T-helper 22 cell (primary cell): ENCODE data around the gene PTAR1.

Source experiments
- DNase-seq: peaks from one replicate; pipeline ENCODE4 v3.0.0-alpha.2; 2020; ENCODE audit warnings: low read depth

The PTAR1 gene

GRCh38 chr9:69750085-69750484, 9.7 kb downstream of the PTAR1 start:
- DNase-seq = no peak

- no peak for DNase-seq
These were observed 11.5 kb downstream of the PTAR1 start for GRCh38 chr9:69748304-69748703.

DNA sequence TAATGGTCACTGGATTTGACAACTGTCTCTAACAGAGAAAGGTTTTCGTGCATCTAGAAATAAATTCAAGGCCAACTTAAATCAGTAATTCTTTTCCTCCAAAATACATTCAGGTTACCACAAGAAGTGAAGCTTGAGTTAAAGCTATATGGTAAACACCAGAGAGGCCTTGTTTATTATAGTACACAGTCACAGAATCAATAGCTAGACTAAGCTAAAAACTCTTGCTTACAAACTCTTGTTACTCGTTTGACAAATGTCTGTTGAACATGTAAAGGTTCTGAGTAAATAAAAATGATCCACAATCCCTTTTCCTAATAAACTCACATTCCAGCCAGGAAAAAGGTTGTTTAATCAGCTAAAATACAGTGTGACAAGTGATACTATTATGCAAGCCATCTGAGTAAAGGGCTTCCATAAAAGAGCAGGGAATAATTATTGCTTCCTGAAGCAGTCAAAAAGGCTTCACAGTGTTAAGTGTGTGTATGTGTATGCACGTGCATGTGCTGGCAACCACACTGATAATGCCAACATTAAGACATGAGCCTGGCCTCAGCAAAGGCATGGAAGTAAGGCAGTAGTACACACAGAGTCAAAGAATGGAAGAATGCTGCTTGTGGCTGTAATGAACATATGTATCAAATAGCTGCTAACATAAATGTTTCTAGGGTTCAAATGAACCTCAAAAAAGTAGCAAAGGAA, 12.8 kb downstream of the PTAR1 start:
- DNase-seq = no peak

GRCh38 chr9:69745716-69746437, 13.9 kb downstream of the PTAR1 start:
- DNase-seq = no peak

GRCh38 chr9:69744688-69745380, 15.0 kb downstream of the PTAR1 start:
- no peak for DNase-seq

DNA sequence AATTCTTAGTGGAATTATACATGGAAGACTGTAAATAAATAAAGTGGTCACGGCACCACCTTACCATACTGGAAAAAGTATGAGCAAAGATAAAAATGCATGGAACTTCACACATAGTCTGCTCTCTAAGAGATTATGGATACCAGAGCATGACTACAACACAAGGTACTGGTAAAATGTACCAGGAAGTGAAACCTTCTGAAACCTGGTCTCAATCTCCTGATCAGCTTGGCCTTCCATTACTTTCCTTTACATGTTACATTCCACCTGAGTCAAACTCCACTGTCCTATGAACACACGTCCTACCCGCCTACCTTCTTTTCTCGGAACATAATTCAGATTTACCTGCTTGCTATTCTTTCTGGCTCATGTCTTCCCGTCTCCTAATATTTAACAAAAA, 15.9 kb downstream of the PTAR1 start:
- DNase-seq = no peak

DNA sequence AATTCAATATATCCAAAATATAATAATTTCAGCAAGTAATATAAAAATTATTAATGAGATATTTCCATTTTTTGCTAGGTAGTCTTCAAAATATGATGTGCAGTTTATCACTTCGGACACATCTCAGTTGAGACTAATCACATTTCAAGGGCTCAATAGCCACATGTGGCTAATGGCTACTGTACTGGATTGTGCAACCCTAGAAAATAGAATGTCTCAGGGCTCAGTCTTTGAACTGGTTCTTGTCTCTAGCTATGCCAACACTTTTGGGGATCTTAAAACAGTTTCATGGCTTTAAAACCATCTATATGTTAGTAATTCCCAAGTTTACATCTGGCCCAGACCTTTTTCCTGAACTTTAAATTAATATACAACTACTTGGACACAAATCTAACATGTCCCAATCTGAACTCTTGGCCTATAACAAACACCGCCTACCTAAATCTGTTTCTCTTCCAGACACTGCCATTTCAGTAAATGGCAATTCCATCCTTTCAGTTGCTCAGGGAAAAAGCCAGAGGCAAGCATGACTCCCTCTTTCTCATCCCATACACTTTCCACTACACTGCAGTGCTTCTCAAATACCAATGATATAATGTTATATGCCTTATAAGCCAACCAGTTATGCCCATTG, 18.8 kb downstream of the PTAR1 start:
- no peak for DNase-seq

DNA sequence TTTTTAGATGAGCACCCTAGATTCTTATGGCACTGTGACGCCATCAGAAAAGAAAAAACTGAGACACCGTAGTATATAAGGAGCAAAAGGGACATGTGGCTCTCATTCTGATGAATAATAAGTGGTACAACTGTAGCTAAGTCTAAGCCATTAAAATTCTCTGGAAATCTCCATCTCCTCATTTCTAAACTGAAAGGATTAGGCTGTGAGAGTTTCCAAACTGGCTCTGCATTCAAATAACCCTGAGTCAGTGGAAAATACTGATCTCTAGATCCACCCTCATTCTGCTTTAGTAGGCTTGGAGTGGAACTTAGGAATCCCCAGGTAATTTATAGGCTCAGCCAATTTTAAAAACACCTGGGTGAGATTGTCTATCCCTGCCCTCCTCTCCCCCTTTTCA, 28.5 kb downstream of the PTAR1 start:
- no peak for DNase-seq

- DNase-seq = no peak
These were observed 39.8 kb downstream of the PTAR1 start for GRCh38 chr9:69719983-69720382.

DNA sequence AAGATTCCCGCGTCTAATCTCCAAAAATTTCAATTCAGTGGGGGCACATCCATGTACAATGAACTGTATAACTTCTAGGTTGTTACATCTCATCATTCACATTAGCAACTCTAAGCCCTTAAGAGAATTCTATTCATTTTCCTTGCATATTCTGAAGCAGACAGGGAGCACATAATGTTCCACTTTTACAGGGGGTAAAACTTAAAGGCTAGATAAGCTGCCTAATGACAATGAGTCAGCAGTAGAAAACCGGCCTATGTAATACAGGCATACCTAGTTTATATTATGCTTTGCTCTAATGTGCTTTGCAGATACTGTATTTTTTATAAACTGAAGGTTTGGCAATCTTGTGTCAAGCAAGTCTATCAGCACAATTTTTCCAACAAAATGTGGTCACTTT, 40.4 kb downstream of the PTAR1 start:
- DNase-seq = no peak

GRCh38 chr9:69718218-69718617, 41.6 kb downstream of the PTAR1 start:
- no peak for DNase-seq

GRCh38 chr9:69715825-69716224, 44.0 kb downstream of the PTAR1 start:
- no peak for DNase-seq

GRCh38 chr9:69715096-69715495, 44.7 kb downstream of the PTAR1 start:
- no peak for DNase-seq

- DNase-seq = no peak
These were observed 62.3 kb downstream of the PTAR1 start for GRCh38 chr9:69697475-69697874.

DNA sequence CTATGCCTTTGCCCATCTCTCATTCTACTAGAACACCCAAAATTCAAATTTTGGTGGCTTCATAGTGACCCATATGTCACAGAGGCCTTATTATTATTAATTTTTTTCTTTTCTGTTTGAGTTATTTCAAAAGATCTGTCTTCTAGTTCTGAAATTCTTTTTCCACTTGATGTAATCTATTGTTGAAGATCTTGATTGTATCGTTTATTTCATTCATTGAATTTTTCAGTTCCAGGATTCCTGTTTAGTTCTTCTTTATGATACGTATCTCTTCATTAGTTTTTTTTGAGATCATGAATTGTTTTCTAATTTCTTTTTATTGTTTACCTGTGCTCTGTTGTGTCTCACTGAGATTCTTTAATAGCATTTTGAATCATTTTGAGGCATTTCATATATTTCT, 63.0 kb downstream of the PTAR1 start:
- DNase-seq = no peak

DNA sequence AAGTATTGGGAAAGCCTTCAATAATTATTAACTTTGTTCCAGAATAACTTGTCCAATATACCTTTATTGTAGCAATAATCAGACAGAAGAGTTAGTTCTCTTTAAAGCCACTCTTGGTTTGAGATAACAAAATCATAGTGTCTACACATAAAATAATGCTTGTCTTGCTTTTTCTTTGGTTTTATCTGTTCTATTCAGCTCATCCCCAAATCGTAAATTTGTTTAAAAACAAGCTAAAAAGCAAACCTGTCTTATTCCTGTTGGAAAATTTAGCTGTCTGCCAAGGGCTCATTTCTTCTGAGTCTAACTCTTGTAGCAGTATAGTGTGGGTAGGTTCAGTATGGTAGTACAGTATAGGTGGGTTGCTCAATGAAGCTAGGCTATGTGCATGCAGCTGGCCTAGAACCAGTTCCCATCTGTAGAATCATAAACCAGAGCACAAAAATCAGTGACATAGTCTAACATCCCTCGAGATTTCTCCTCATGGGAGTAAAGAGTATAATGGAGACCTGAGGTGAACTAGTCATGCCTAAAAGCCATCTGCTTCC, 69.7 kb downstream of the PTAR1 start:
- DNase-seq = no peak

DNA sequence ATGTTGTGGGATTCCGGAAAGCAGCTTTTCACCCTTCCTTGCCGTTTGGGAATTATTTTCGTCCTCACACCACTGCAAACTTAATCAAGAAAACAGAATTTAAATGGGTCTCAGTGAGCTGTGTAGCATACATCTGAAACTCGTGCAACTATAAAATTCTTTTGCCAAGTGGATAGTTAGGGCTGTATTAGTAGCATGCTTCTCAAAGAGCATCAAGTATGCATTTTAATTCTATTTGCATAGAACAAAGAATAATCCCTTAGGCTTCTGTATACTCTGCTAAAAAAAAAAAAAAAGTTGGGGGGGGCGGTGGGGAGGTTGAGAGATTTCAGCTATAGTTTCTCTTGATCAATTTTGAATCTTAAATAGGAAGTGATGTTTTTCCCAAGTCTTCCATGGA, 75.9 kb downstream of the PTAR1 start:
- DNase-seq = no peak

GRCh38 chr9:69678843-69679538, 80.8 kb downstream of the PTAR1 start:
- no peak for DNase-seq

DNA sequence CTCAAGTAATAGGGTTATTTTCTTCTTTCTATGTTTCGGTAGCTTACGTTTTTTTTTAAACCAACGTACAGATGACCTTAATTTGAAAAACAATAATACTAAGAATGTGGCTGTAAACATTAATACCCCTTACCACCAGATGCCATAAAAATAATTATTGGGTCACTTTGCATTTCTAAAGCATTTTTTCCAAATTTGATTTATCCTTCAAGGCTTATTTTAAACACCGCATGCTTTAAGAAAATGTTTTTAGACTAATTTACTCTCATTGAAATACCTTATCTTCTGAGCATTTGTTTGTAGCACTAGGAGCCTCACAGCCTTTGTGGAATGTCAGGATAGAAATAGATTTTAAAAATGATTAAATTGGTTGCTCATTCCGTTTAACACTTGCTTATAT, 81.9 kb downstream of the PTAR1 start:
- no peak for DNase-seq

DNA sequence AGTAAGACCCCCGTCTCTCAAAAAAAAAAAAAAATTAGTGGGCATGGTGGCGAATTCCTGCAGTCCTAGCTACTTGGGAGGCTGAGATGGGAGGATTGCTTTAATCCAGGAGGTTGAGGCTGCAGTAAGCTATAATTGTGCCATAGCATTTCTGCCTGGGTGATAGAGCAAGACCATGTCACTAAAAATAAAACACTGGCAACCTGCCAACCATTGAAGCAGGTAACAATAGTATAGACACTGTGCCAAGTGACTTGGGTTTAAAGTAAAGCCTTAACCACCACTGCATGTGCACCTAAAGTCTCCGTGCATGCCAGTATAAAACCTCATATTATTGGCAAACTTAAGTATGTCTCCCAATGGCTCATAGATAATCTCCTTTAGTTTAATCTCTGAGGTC, 84.2 kb downstream of the PTAR1 start:
- no peak for DNase-seq

- no peak for DNase-seq
These were observed 84.9 kb downstream of the PTAR1 start for GRCh38 chr9:69674716-69675438.
